Activated CD8-positive, alpha-beta memory T cell treated with anti-CD3 and anti-CD28 coated beads, Interleukin-2, amount 10 ng/mL, durations not matched to agents 7 days and 5 days (primary cell): ENCODE measurements around the gene TICRR. TPM values are rescaled to one million over a fixed set of nuclear protein-coding genes. Genes with fewer than 3 reads are reported as not detected.

Experiments used
- ATAC-seq: fragments of 150-1000 bp; cut with Tn5 transposase; one replicate; pipeline ENCODE4 v1.10.0; 2021; ENCODE audit warnings: moderate library complexity
- CTCF ChIA-PET: fragments of 350-600 bp; sonication (Branson Sonifier 250); formaldehyde crosslinking; loops from one replicate; lab custom pipeline; 2021; ENCODE audit warnings: antibody characterized with exemption; lab: Charles Lee
- DNase-seq: peaks from one replicate; pipeline ENCODE4 v3.0.0-alpha.2; 2020
- H3K27ac Mint-ChIP-seq: one replicate; pipeline ENCODE4 v1.8.0; 2021; ENCODE audit warnings: mild to moderate bottlenecking, mixed read lengths
- H3K27me3 Mint-ChIP-seq: one replicate; pipeline ENCODE4 v1.8.0; 2021; ENCODE audit warnings: mixed read lengths
- H3K36me3 Mint-ChIP-seq: one replicate; pipeline ENCODE4 v1.8.0; 2021; ENCODE audit warnings: mild to moderate bottlenecking, mixed read lengths
- H3K4me1 Mint-ChIP-seq: one replicate; pipeline ENCODE4 v1.8.0; 2021; ENCODE audit warnings: mixed read lengths
- H3K4me3 Mint-ChIP-seq: one replicate; pipeline ENCODE4 v1.8.0; 2021; ENCODE audit warnings: mild to moderate bottlenecking, moderate library complexity, mixed read lengths
- H3K9me3 Mint-ChIP-seq: one replicate; pipeline ENCODE4 v1.8.0; 2022; ENCODE audit warnings: low read depth, mixed read lengths
- total RNA-seq, 2 experiments: library from RNA; stranded (reverse); gene quantifications; one replicate each; pipeline ENCODE4 v1.2.3, GENCODE V29; 2021

Gene TICRR
- total RNA-seq, 2 experiments from 2014 or later, result 30.8 to 35.5 TPM

- ATAC-seq, result no peak
- no peak overlapping the region for H3K27ac Mint-ChIP-seq
- peaks cover 8% of the 10 kb centered on the region for H3K27me3 Mint-ChIP-seq
- DNase-seq, result no peak
- CTCF ChIA-PET, result interaction anchor here (1.1 kb wide), 1 partner anchor 191 kb away, joined by 3 read pairs; no protein-coding TSS in a partner anchor
- no peak overlapping the region for H3K4me3 Mint-ChIP-seq
- H3K36me3 Mint-ChIP-seq, result no peaks in the 10 kb centered on the region
- H3K9me3 Mint-ChIP-seq, result no peaks in the 10 kb centered on the region
- H3K4me1 Mint-ChIP-seq, result peaks cover 9% of the 10 kb centered on the region
Measured at GRCh38 chr15:89550427-89550826, 24.8 kb upstream of the TICRR start.

GRCh38 chr15:89551550-89551949, 23.7 kb upstream of the TICRR start:
- peaks cover 9% of the 10 kb centered on the region for H3K4me1 Mint-ChIP-seq
- no peaks in the 10 kb centered on the region for H3K36me3 Mint-ChIP-seq
- peaks cover 5% of the 10 kb centered on the region for H3K27me3 Mint-ChIP-seq
- ATAC-seq (no peak), DNase-seq (no peak)
- no peaks in the 10 kb centered on the region for H3K9me3 Mint-ChIP-seq
- CTCF ChIA-PET, result interaction anchor here (1.1 kb wide), 1 partner anchor 192 kb away, joined by 3 read pairs; no protein-coding TSS in a partner anchor
- no peak overlapping the region for H3K4me3 Mint-ChIP-seq
- H3K27ac Mint-ChIP-seq, result no peak overlapping the region

- Mint-ChIP-seq H3K9me3 (no peaks in the 10 kb centered on the region), H3K36me3 (no peaks in the 10 kb centered on the region), H3K4me3 (no peak overlapping the region), H3K4me1 (peaks cover 6% of the 10 kb centered on the region), H3K27ac (no peak overlapping the region), H3K27me3 (peaks cover 11% of the 10 kb centered on the region)
- ATAC-seq, result no peak
- DNase-seq, result no peak
- CTCF ChIA-PET, result interaction anchor here (1.5 kb wide), 1 partner anchor 58 kb away, joined by 3 read pairs; no protein-coding TSS in a partner anchor
Measured at GRCh38 chr15:89553632-89554031, 21.6 kb upstream of the TICRR start.

- Mint-ChIP-seq H3K9me3 (no peaks in the 10 kb centered on the region), H3K27me3 (peaks cover 14% of the 10 kb centered on the region), H3K4me3 (no peak overlapping the region), H3K4me1 (peaks cover 5% of the 10 kb centered on the region), H3K27ac (no peak overlapping the region), H3K36me3 (no peaks in the 10 kb centered on the region)
- CTCF ChIA-PET, result interaction anchor here (0.8 kb wide), 1 partner anchor 11 kb away, joined by 3 read pairs; no protein-coding TSS in a partner anchor
- DNase-seq, result no peak
- no peak for ATAC-seq
Measured at GRCh38 chr15:89554247-89554646, 21.0 kb upstream of the TICRR start.

GRCh38 chr15:89555768-89556167, 19.5 kb upstream of the TICRR start:
- CTCF ChIA-PET, result no interaction called here
- Mint-ChIP-seq H3K27ac (no peak overlapping the region), H3K36me3 (no peaks in the 10 kb centered on the region), H3K4me3 (no peak overlapping the region), H3K9me3 (no peaks in the 10 kb centered on the region), H3K27me3 (peaks cover 26% of the 10 kb centered on the region), H3K4me1 (peaks cover 5% of the 10 kb centered on the region)
- ATAC-seq, result no peak
- DNase-seq, result no peak

- peaks cover 2% of the 10 kb centered on the region for H3K4me1 Mint-ChIP-seq
- H3K27ac Mint-ChIP-seq, result no peak overlapping the region
- no peaks in the 10 kb centered on the region for H3K36me3 Mint-ChIP-seq
- H3K9me3 Mint-ChIP-seq, result no peaks in the 10 kb centered on the region
- CTCF ChIA-PET, result no interaction called here
- DNase-seq (peak; percentile 57), ATAC-seq (peak; percentile 47)
- no peak overlapping the region for H3K4me3 Mint-ChIP-seq
- H3K27me3 Mint-ChIP-seq, result peaks cover 30% of the 10 kb centered on the region
Measured at GRCh38 chr15:89556413-89557262, 18.6 kb upstream of the TICRR start.

GRCh38 chr15:89559769-89560264, 15.5 kb upstream of the TICRR start:
- no peaks in the 10 kb centered on the region for H3K36me3 Mint-ChIP-seq
- DNase-seq, result no peak
- no peaks in the 10 kb centered on the region for H3K4me1 Mint-ChIP-seq
- H3K9me3 Mint-ChIP-seq, result no peaks in the 10 kb centered on the region
- no peak for ATAC-seq
- peaks cover 38% of the 10 kb centered on the region for H3K27me3 Mint-ChIP-seq
- no peak overlapping the region for H3K27ac Mint-ChIP-seq
- CTCF ChIA-PET, result interaction anchor here (1.5 kb wide), 1 partner anchor 65 kb away, joined by 3 read pairs; no protein-coding TSS in a partner anchor
- H3K4me3 Mint-ChIP-seq, result no peak overlapping the region

- Mint-ChIP-seq H3K27ac (no peak overlapping the region), H3K36me3 (no peaks in the 10 kb centered on the region), H3K4me1 (no peaks in the 10 kb centered on the region), H3K4me3 (no peak overlapping the region), H3K9me3 (no peaks in the 10 kb centered on the region), H3K27me3 (peaks cover 21% of the 10 kb centered on the region)
- ATAC-seq (no peak), DNase-seq (no peak)
- CTCF ChIA-PET, result interaction anchor here (0.7 kb wide), 1 partner anchor 9 kb away, joined by 3 read pairs; the partner anchor contains the start of gene TICRR
Measured at GRCh38 chr15:89566181-89566580, 9.1 kb upstream of the TICRR start.

GRCh38 chr15:89566621-89567294, 8.5 kb upstream of the TICRR start:
- H3K9me3 Mint-ChIP-seq, result no peaks in the 10 kb centered on the region
- no peaks in the 10 kb centered on the region for H3K4me1 Mint-ChIP-seq
- peaks cover 24% of the 10 kb centered on the region for H3K27me3 Mint-ChIP-seq
- DNase-seq, result no peak
- CTCF ChIA-PET, result interaction anchor here (0.7 to 1.3 kb wide), 2 partner anchors 8 kb away, joined by 3 read pairs; partner anchors contain the start of gene TICRR
- no peak for ATAC-seq
- H3K4me3 Mint-ChIP-seq, result no peak overlapping the region
- no peaks in the 10 kb centered on the region for H3K36me3 Mint-ChIP-seq
- H3K27ac Mint-ChIP-seq, result no peak overlapping the region

- CTCF ChIA-PET, result interaction anchor here (0.7 kb wide), 1 partner anchor 127 kb away, joined by 4 read pairs; no protein-coding TSS in a partner anchor
- Mint-ChIP-seq H3K4me3 (no peak overlapping the region), H3K27ac (no peak overlapping the region), H3K27me3 (peaks cover 26% of the 10 kb centered on the region), H3K9me3 (no peaks in the 10 kb centered on the region), H3K36me3 (no peaks in the 10 kb centered on the region), H3K4me1 (no peaks in the 10 kb centered on the region)
- ATAC-seq, result no peak
- no peak for DNase-seq
Measured at GRCh38 chr15:89569090-89569745, 6.1 kb upstream of the TICRR start.

GRCh38 chr15:89575656-89576416, 567 bp downstream of the TICRR start:
- Mint-ChIP-seq H3K27ac (peak overlapping the region; percentile 76), H3K9me3 (no peaks in the 10 kb centered on the region), H3K27me3 (peaks cover 14% of the 10 kb centered on the region), H3K4me1 (peaks cover 40% of the 10 kb centered on the region), H3K36me3 (peaks cover 39% of the 10 kb centered on the region), H3K4me3 (peak overlapping the region; percentile 87)
- CTCF ChIA-PET, result interaction anchor here (1.0 to 1.5 kb wide), 4 partner anchors 34 to 80 kb away, joined by 3 read pairs; no protein-coding TSS in a partner anchor
- ATAC-seq, result peak; percentile 17
- DNase-seq, result peak; percentile 55

- Mint-ChIP-seq H3K36me3 (peaks cover 42% of the 10 kb centered on the region), H3K9me3 (no peaks in the 10 kb centered on the region), H3K4me1 (peaks cover 43% of the 10 kb centered on the region), H3K27me3 (peaks cover 13% of the 10 kb centered on the region), H3K27ac (peak overlapping the region; percentile 76), H3K4me3 (peak overlapping the region; percentile 87)
- CTCF ChIA-PET, result no interaction called here
- ATAC-seq (no peak), DNase-seq (no peak)
Measured at GRCh38 chr15:89576417-89576773, 1.1 kb downstream of the TICRR start.
